GM23248 (cell line): ENCODE results near the gene DNAJC3. TPM values are rescaled to one million over a fixed set of nuclear protein-coding genes. Genes with fewer than 3 reads are reported as not detected.

Experiments used
- DNase-seq: peaks from one replicate; pipeline ENCODE4 v3.0.0-alpha.2; 2015
- H2AFZ ChIP-seq: fragments of 200-600 bp; sonication (generic); 2 replicates; pipeline ENCODE4 v1.6.1; 2016; ENCODE audit warnings: antibody characterized with exemption
- H3F3A ChIP-seq: fragments of 200-600 bp; sonication (generic); 2 replicates; pipeline ENCODE4 v1.6.1; 2016; ENCODE audit warnings: mild to moderate bottlenecking, antibody characterized with exemption, mixed run types; ENCODE audit not compliant: insufficient read depth
- H3K27ac ChIP-seq: fragments of 200-600 bp; sonication (generic); 2 replicates; pipeline ENCODE4 v1.5.1; 2016; ENCODE audit warnings: mild to moderate bottlenecking
- H3K27me3 ChIP-seq: fragments of 200-600 bp; sonication (generic); replicated peaks from 2 replicates; pipeline ENCODE4 v1.6.1; 2016; ENCODE audit warnings: mild to moderate bottlenecking; ENCODE audit not compliant: insufficient read depth
- H3K36me3 ChIP-seq: fragments of 200-600 bp; sonication (generic); 2 replicates; pipeline ENCODE4 v1.6.1; 2016; ENCODE audit warnings: low read depth, mild to moderate bottlenecking
- H3K4me1 ChIP-seq: fragments of 200-600 bp; sonication (generic); 2 replicates; pipeline ENCODE4 v1.6.1; 2016; ENCODE audit warnings: mild to moderate bottlenecking; ENCODE audit not compliant: insufficient read depth
- H3K4me2 ChIP-seq: fragments of 200-600 bp; sonication (generic); one replicate; pipeline ENCODE4 v1.6.1; 2016; ENCODE audit warnings: mild to moderate bottlenecking; ENCODE audit not compliant: unreplicated experiment
- H3K4me3 ChIP-seq: fragments of 200-600 bp; sonication (generic); 2 replicates; pipeline ENCODE4 v1.5.1; 2016; ENCODE audit warnings: mild to moderate bottlenecking
- H3K79me2 ChIP-seq: fragments of 200-600 bp; sonication (generic); 2 replicates; pipeline ENCODE4 v1.6.1; 2016; ENCODE audit warnings: mild to moderate bottlenecking; ENCODE audit not compliant: insufficient read depth
- H3K9ac ChIP-seq: fragments of 200-600 bp; sonication (generic); 2 replicates; pipeline ENCODE4 v1.6.1; 2016; ENCODE audit warnings: mild to moderate bottlenecking
- H3K9me2 ChIP-seq: fragments of 200-600 bp; sonication (generic); 2 replicates; pipeline ENCODE4 v1.6.1; 2016; ENCODE audit warnings: mixed run types, mild to moderate bottlenecking, moderate library complexity; ENCODE audit not compliant: insufficient read depth
- H3K9me3 ChIP-seq: fragments of 200-600 bp; sonication (generic); one replicate; pipeline ENCODE4 v1.6.1; 2017; ENCODE audit warnings: low read depth
- H4K20me1 ChIP-seq: fragments of 200-600 bp; sonication (generic); 2 replicates; pipeline ENCODE4 v1.6.0; 2016; ENCODE audit not compliant: insufficient read depth
- EZH2 ChIP-seq: fragments of 200-600 bp; sonication (generic); IDR thresholded peaks from 2 replicates; pipeline ENCODE4 v1.6.1; 2018; ENCODE audit warnings: antibody characterized with exemption, mild to moderate bottlenecking; ENCODE audit not compliant: insufficient read depth, poor library complexity, severe bottlenecking
- EZH2phosphoT487 ChIP-seq: fragments of 200-600 bp; sonication (generic); IDR thresholded peaks from 2 replicates; pipeline ENCODE4 v1.6.1; 2018; ENCODE audit warnings: antibody characterized with exemption, moderate library complexity, mild to moderate bottlenecking, low read depth; ENCODE audit not compliant: insufficient read depth
- WGBS, 2 experiments: methylation state at CpG; one replicate each; pipeline ENCODE4 v1.1.6; 2015 to 2017; ENCODE audit warnings: low lambda C conversion rate in 2 of 2, low coverage in 1 of 2; ENCODE audit errors: missing lambda C conversion rate in 2 of 2; 5-methylcytosine and 5-hydroxymethylcytosine counted together
- in situ Hi-C: fragments of 300-500 bp; cut with MboI; formaldehyde crosslinking; loops from 2 replicates; pipeline ENCODE4 v1.15.0; 2020
- polyA plus RNA-seq: library from polyadenylated mRNA; unstranded; fragments of >200 nt; fragmentation: Nextera tagmentation; extraction: Ambion mirVana; gene quantifications from 2 replicates; pipeline ENCODE4 v1.2.1, GENCODE V29; 2016
- total RNA-seq: library from RNA; depleted of rRNA; stranded (reverse); fragments of >200 nt; shearing (Covaris generic); gene quantifications from 2 replicates; pipeline ENCODE4 v1.2.3, GENCODE V29; 2014

DNAJC3 gene
- total and polyA plus RNA-seq, 2 experiments from 2014 or later = 39.5 to 42.4 TPM

DNA sequence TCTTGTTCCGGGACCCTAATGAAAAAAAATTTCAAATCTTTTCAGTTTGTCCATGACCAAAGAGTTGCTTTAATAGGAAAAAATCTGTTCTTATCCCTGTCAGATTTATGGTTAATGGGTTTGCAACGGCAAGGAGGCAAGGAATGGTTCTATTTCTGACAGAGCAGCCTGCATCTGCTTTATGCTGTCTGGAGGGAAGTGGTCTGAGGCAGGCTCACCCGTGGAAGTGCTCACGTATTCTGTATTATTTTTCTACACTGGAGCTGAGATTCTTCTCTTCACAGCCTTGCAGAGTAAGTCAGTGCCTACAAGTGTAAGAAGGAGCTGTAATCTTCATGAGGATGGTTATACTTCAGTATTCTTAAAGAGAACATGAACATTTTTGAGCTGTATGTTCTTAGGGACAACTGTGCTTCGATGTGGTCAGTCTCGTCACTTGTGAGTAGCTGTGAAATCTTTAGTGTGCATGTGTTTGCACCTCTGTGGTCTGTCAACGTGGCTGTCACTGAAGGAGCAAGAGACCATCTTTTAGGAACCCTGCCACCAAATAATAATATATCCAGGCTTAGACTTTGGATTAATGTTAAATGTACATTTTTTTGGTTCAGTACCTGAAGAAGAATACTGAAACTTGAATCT lies 114.3 kb downstream of the DNAJC3 start:
- Histone ChIP-seq H3K9ac (no peak overlapping the region), H2AFZ (no peak overlapping the region), H3K36me3 (peaks cover 36% of the 10 kb centered on the region), H3K27ac (no peak overlapping the region), H3F3A (no peaks in the 10 kb centered on the region), H4K20me1 (no peaks in the 10 kb centered on the region), H3K79me2 (no peaks in the 10 kb centered on the region), H3K27me3 (no peaks in the 10 kb centered on the region), H3K9me2 (no peaks in the 10 kb centered on the region), H3K4me2 (no peak overlapping the region), H3K4me1 (no peaks in the 10 kb centered on the region), H3K4me3 (no peak overlapping the region), H3K9me3 (no peaks in the 10 kb centered on the region)
- TF ChIP-seq EZH2 (no peak), EZH2phosphoT487 (no peak)
- no peak for DNase-seq
- in situ Hi-C loops = no loop called here
- 85 to 88% methylated on average over 7 of the region's 7 CpGs for WGBS, 2 experiments

DNA sequence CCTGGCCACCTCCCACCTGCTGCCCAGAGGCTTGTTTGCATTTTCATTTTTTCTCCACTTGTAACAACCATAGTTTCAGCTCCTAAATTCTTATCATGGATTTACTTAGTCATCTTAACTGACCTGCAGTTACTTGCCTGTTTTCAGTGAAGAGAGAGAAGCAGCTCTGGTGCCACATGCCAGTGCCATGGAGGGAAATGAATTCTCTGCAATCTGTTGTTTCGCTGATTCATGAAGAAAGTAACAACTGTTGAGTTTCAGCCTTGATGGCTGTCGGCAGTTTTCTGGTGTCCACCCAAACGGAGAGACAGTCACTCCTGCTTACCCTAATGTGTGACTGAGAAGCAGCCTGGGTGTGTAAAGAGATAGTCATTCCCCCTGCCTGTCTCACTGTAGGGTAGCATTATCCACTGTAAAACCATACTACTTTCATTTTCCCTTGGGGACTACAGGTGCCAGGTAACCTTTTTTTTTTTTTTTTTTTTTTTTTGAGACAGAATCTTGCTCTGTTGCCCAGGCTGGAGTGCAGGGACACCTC lies 116.1 kb downstream of the DNAJC3 start:
- no peak for TF ChIP-seq EZH2phosphoT487
- no peak overlapping the region for H2AFZ ChIP-seq
- H3K9me3 ChIP-seq = no peaks in the 10 kb centered on the region
- H4K20me1 ChIP-seq = no peaks in the 10 kb centered on the region
- WGBS, 2 experiments = 97 to 100% methylated on average over 3 of the region's 3 CpGs
- H3F3A ChIP-seq = peaks cover 7% of the 10 kb centered on the region; the same call in 1 of the 2 replicates
- no peak overlapping the region for H3K4me3 ChIP-seq
- H3K36me3 ChIP-seq = peaks cover 38% of the 10 kb centered on the region
- no peaks in the 10 kb centered on the region for H3K4me1 ChIP-seq
- H3K27ac ChIP-seq = no peak overlapping the region
- in situ Hi-C loops = no loop called here
- no peak overlapping the region for H3K9ac ChIP-seq
- peak; percentile 12 for DNase-seq
- no peaks in the 10 kb centered on the region for H3K9me2 ChIP-seq
- no peaks in the 10 kb centered on the region for H3K27me3 ChIP-seq
- no peaks in the 10 kb centered on the region for H3K79me2 ChIP-seq
- no peak overlapping the region for H3K4me2 ChIP-seq

DNA sequence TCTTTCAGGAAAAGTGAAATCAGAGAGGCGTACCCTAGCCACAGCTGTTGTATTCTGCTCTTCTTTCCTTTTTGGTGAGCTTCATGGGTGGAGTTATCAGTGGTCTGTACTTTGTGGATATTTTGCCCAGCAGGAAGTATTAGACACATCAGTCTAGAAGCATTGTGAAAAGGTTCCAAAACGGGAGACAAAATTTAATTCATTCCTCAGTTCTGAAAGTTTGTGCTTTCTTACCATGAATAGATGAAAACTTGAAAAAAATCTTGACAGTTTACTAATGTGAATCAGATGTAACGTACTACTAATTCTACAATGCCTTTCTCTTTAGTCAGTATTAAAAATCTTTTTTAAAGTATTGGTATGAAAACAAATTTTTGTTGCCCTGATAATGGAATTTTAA lies 116.8 kb downstream of the DNAJC3 start:
- H3K9me3 ChIP-seq = no peaks in the 10 kb centered on the region
- in situ Hi-C loops = no loop called here

DNA sequence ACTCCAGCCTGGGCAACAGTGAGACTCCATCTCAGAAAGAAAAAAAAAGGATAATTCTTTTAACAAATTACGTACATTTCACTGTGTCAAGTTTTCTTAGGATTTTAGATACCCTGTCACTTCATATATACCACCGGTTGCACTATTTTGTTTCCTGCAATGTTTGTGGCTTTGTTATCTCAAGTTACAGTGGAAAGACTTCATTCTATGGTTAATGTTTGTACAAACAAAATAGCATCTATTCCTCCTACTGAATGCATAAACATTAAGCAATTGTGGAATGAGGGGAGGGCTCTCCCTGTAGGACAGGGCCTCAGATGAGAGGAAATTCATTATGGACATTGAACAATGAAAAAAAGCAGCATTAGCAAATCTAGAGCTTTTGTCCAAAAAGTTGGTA lies 120.1 kb downstream of the DNAJC3 start:
- H3K79me2 ChIP-seq = no peaks in the 10 kb centered on the region
- no peaks in the 10 kb centered on the region for H3K4me1 ChIP-seq
- H3K27me3 ChIP-seq = no peaks in the 10 kb centered on the region
- no peaks in the 10 kb centered on the region for H4K20me1 ChIP-seq
- no peaks in the 10 kb centered on the region for H3K9me3 ChIP-seq
- H3K4me3 ChIP-seq = no peak overlapping the region
- H3K27ac ChIP-seq = no peak overlapping the region
- no peak overlapping the region for H3K9ac ChIP-seq
- no peaks in the 10 kb centered on the region for H3K9me2 ChIP-seq
- DNase-seq = no peak
- peaks cover 11% of the 10 kb centered on the region; the same call in 1 of the 2 replicates for H3F3A ChIP-seq
- TF ChIP-seq EZH2 (no peak), EZH2phosphoT487 (no peak)
- in situ Hi-C loops = no loop called here
- peaks cover 18% of the 10 kb centered on the region; the same call in 1 of the 2 replicates for H3K36me3 ChIP-seq
- H3K4me2 ChIP-seq = no peak overlapping the region
- H2AFZ ChIP-seq = no peak overlapping the region
- 98 to 99% methylated on average over 2 of the region's 2 CpGs for WGBS, 2 experiments

More for the DNA sequence above, 116.8 kb downstream of the DNAJC3 start:
- TF ChIP-seq EZH2phosphoT487 (no peak), EZH2 (no peak)
- Histone ChIP-seq H2AFZ (no peak overlapping the region), H3K9ac (no peak overlapping the region), H3F3A (peaks cover 11% of the 10 kb centered on the region; the same call in 1 of the 2 replicates), H3K9me2 (no peaks in the 10 kb centered on the region), H3K79me2 (no peaks in the 10 kb centered on the region), H3K4me2 (no peak overlapping the region), H3K4me1 (no peaks in the 10 kb centered on the region), H3K27me3 (no peaks in the 10 kb centered on the region), H3K27ac (no peak overlapping the region), H4K20me1 (no peaks in the 10 kb centered on the region), H3K36me3 (peaks cover 42% of the 10 kb centered on the region), H3K4me3 (no peak overlapping the region)
- 67% methylated on average over 3 of the region's 3 CpGs for WGBS, 2 experiments
- DNase-seq = no peak
